ENCODE results near the gene HOXA9. TPM values are rescaled to one million over a fixed set of nuclear protein-coding genes. Genes with fewer than 3 reads are reported as not detected.

HOXA9 gene
- total and polyA plus RNA-seq, 10 of the 15 experiments (the other 5 are each of a cell fraction or from before 2014, with no cell fraction given), result not detected

DNA sequence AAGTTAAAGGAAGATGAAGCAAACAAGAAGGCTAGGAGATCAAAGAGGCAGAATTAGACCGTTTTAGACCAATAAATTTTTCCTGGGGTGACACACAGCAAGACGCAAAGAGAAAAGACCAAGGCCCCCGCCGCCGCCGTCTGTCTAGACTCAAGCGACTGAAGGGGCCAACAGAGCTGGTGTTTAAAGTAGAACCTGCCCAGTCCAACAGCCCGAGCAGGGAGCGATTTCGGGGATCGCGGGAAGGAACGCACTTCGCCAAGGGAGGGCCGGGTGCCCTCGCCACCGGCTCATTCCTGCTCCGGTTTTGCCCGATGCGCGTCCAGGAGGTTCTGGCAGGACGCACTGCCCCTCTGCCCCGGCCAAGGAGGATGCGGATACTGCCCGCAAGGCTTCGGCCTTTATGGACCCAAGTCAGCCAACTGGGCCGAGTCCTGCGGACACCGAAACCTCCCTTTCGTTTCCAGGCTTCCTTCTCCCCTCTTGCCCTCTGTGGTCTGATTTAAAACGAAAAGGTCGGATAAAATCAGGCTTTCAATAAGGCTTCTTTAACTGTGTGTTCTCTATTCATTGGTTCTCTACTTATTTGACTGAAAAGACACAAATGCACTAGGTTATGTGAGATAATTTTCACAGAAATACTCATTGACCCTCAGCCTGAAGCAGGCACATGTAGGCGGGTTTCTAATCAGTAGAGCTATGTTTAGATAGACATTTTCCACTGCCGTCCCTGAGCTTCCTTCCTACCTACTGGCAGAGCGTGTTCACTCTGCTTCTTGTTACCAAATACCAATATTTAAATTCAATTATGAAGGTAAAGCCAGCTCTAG is 6.7 kb downstream of the HOXA9 start:
- H3K4me1 ChIP-seq (ENCODE audit: control insufficient read depth, insufficient read depth, low read length), result no peaks in the 10 kb centered on the region
- no peaks in the 10 kb centered on the region for H4K20me1 ChIP-seq (ENCODE audit: control insufficient read depth, insufficient read depth)
- peaks cover 19 to 43% of the 10 kb centered on the region in 2 experiments for H3K27me3 ChIP-seq (replicated peaks in 1 of 2; ENCODE audit: control insufficient read depth in 2 of 2, insufficient read depth in 2 of 2, low read length in 1 of 2)
- H2AFZ ChIP-seq (ENCODE audit: control insufficient read depth, low read depth, low read length), result no peak overlapping the region
- DNase-seq (ENCODE audit: low read depth, low spot score) (no peak), ATAC-seq (no peak), FAIRE-seq (no peak)
- H3K9me3 ChIP-seq (replicated peaks; ENCODE audit: control insufficient read depth, insufficient read depth, low read length), result no peaks in the 10 kb centered on the region; the same call in 2 of the 3 replicates
- H3K4me2 ChIP-seq (ENCODE audit: control insufficient read depth, insufficient read depth), result no peak overlapping the region
- ChIA-PET CTCF (interaction anchor here (0.7 to 3.1 kb wide), 10 partner anchors 8 to 789 kb away, joined by 3 to 21 read pairs (median 6); no protein-coding TSS in a partner anchor), SMC1A (ENCODE audit: uncharacterized antibody, unreplicated experiment) (interaction anchor here (1.0 to 1.6 kb wide), 7 partner anchors 8 to 1266 kb away, joined by 3 to 10 read pairs (median 4); no protein-coding TSS in a partner anchor), RAD21 (ENCODE audit: unreplicated experiment) (interaction anchor here (0.5 to 1.4 kb wide), 3 partner anchors 14 to 477 kb away, joined by 3 to 4 read pairs (median 4); no protein-coding TSS in a partner anchor), POLR2A (no interaction called here)
- H3K4me3 ChIP-seq, result no peak overlapping the region
- no peaks in the 10 kb centered on the region for H3K36me3 ChIP-seq (ENCODE audit: control insufficient read depth in 2 of 2, insufficient read depth in 2 of 2, low read length in 1 of 2)
- intact Hi-C loops (cut with micrococcal nuclease; ENCODE audit: unreplicated experiment), result no loop called here
- 24% methylated on average over 35 of the region's 35 CpGs for WGBS (ENCODE audit: insufficient coverage, insufficient replicate concordance, low lambda C conversion rate, missing lambda C conversion rate)
- H3K27ac ChIP-seq (ENCODE audit: control insufficient read depth, insufficient read depth), result no peak overlapping the region
- in situ Hi-C loops (cut with MboI), result loop anchor here (5.0 to 25.0 kb wide), 3 partner anchors 791 to 1296 kb away; no protein-coding TSS in a partner anchor
- no peaks in the 10 kb centered on the region for H3K79me2 ChIP-seq (ENCODE audit: control insufficient read depth, insufficient read depth, low read length)
- BruUV-seq (replicated peaks), result no TSS peak
- H3K9ac ChIP-seq (ENCODE audit: control insufficient read depth, insufficient read depth, low read length), result no peak overlapping the region
- TF ChIP-seq SIX5 (IDR thresholded peaks at IDR 0.05; ENCODE audit: low read depth, low read length, severe bottlenecking) (no peak), YY1 (IDR thresholded peaks at IDR 0.05; ENCODE audit: low read depth, low read length) (no peak), CBX3 (IDR thresholded peaks at IDR 0.05; ENCODE audit: borderline replicate concordance, low read depth) (no peak), FOXK2 (IDR thresholded peaks at IDR 0.05) (no peak), FOS (IDR thresholded peaks at IDR 0.05; ENCODE audit: borderline replicate concordance, extremely low read depth, insufficient read length) (no peak), RB1 (IDR thresholded peaks at IDR 0.05; ENCODE audit: borderline replicate concordance) (no peak), CHD2 (IDR thresholded peaks at IDR 0.05; ENCODE audit: borderline replicate concordance, low read depth, low read length) (no peak), CHD1 (IDR thresholded peaks at IDR 0.05; ENCODE audit: low read depth, low read length) (no peak), ATF7 (IDR thresholded peaks at IDR 0.05; ENCODE audit: low read depth) (no peak), ZBED1 (IDR thresholded peaks at IDR 0.05; ENCODE audit: borderline replicate concordance) (no peak), ZNF24 (IDR thresholded peaks at IDR 0.05) (no peak), ASH2L (IDR thresholded peaks at IDR 0.05; ENCODE audit: borderline replicate concordance, low read depth) (no peak), MYB (IDR thresholded peaks at IDR 0.05; ENCODE audit: borderline replicate concordance, low read depth, low read length) (no peak)
- TF ChIP-seq, protein P1, sequence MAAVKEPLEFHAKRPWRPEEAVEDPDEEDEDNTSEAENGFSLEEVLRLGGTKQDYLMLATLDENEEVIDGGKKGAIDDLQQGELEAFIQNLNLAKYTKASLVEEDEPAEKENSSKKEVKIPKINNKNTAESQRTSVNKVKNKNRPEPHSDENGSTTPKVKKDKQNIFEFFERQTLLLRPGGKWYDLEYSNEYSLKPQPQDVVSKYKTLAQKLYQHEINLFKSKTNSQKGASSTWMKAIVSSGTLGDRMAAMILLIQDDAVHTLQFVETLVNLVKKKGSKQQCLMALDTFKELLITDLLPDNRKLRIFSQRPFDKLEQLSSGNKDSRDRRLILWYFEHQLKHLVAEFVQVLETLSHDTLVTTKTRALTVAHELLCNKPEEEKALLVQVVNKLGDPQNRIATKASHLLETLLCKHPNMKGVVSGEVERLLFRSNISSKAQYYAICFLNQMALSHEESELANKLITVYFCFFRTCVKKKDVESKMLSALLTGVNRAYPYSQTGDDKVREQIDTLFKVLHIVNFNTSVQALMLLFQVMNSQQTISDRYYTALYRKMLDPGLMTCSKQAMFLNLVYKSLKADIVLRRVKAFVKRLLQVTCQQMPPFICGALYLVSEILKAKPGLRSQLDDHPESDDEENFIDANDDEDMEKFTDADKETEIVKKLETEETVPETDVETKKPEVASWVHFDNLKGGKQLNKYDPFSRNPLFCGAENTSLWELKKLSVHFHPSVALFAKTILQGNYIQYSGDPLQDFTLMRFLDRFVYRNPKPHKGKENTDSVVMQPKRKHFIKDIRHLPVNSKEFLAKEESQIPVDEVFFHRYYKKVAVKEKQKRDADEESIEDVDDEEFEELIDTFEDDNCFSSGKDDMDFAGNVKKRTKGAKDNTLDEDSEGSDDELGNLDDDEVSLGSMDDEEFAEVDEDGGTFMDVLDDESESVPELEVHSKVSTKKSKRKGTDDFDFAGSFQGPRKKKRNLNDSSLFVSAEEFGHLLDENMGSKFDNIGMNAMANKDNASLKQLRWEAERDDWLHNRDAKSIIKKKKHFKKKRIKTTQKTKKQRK (IDR thresholded peaks at IDR 0.05; ENCODE audit: low read depth, low read length), result no peak
- TF ChIP-seq, protein P2, sequence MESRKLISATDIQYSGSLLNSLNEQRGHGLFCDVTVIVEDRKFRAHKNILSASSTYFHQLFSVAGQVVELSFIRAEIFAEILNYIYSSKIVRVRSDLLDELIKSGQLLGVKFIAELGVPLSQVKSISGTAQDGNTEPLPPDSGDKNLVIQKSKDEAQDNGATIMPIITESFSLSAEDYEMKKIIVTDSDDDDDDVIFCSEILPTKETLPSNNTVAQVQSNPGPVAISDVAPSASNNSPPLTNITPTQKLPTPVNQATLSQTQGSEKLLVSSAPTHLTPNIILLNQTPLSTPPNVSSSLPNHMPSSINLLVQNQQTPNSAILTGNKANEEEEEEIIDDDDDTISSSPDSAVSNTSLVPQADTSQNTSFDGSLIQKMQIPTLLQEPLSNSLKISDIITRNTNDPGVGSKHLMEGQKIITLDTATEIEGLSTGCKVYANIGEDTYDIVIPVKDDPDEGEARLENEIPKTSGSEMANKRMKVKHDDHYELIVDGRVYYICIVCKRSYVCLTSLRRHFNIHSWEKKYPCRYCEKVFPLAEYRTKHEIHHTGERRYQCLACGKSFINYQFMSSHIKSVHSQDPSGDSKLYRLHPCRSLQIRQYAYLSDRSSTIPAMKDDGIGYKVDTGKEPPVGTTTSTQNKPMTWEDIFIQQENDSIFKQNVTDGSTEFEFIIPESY (IDR thresholded peaks at IDR 0.05), result no peak
- TF ChIP-seq, protein P3, sequence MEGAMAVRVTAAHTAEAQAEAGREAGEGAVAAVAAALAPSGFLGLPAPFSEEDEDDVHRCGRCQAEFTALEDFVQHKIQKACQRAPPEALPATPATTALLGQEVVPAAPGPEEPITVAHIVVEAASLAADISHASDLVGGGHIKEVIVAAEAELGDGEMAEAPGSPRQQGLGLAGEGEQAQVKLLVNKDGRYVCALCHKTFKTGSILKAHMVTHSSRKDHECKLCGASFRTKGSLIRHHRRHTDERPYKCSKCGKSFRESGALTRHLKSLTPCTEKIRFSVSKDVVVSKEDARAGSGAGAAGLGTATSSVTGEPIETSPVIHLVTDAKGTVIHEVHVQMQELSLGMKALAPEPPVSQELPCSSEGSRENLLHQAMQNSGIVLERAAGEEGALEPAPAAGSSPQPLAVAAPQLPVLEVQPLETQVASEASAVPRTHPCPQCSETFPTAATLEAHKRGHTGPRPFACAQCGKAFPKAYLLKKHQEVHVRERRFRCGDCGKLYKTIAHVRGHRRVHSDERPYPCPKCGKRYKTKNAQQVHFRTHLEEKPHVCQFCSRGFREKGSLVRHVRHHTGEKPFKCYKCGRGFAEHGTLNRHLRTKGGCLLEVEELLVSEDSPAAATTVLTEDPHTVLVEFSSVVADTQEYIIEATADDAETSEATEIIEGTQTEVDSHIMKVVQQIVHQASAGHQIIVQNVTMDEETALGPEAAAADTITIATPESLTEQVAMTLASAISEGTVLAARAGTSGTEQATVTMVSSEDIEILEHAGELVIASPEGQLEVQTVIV (IDR thresholded peaks at IDR 0.05; ENCODE audit: borderline replicate concordance, partially characterized antibody), result no peak

Data from GM12878 (cell line).